Transverse colon (tissue), 1 donor: ENCODE measurements around the gene UNC13B.

ENCODE experiments used
- EP300 ChIP-seq: sonication (generic); formaldehyde crosslinking; IDR thresholded peaks from one replicate; pipeline ENCODE4 v1.6.1; 2017; ENCODE audit warnings: antibody characterized with exemption, low read depth
- POLR2A ChIP-seq: fragments of 450-650 bp; IDR thresholded peaks from one replicate; pipeline ENCODE4 v1.6.1; 2016; ENCODE audit warnings: antibody characterized with exemption, mild to moderate bottlenecking, moderate library complexity

- no peak for TF ChIP-seq POLR2A
- no peak for TF ChIP-seq EP300
Observed at GRCh38 chr9:35338561-35339274, 176.9 kb downstream of the UNC13B start.
